SK-N-SH treated with all-trans-retinoic acid at 6 μM for 48 hours (cell line): ENCODE results near the gene TWIST2.

ENCODE experiments used
- ATAC-seq: fragments of 200-7000 bp; cut with Tn5 transposase; 3 replicates; pipeline ENCODE4 v1.9.1; 2020; ENCODE audit warnings: mild to moderate bottlenecking, moderate library complexity
- ARNTL ChIP-seq: fragments of 450-650 bp; formaldehyde crosslinking; IDR thresholded peaks from 2 replicates; pipeline ENCODE4 v1.5.0; 2020; ENCODE audit warnings: low read depth, mild to moderate bottlenecking, moderate library complexity, borderline replicate concordance
- CSDC2 ChIP-seq: fragments of 250-450 bp; sonication (Bioruptor Pico); IDR thresholded peaks from 2 replicates; pipeline ENCODE4 v1.5.0; 2020; ENCODE audit warnings: mild to moderate bottlenecking, moderate library complexity
- ESRRG ChIP-seq: fragments of 250-450 bp; sonication (Bioruptor Pico); IDR thresholded peaks from 2 replicates; pipeline ENCODE4 v1.6.1; 2021; ENCODE audit warnings: mild to moderate bottlenecking
- GLIS3 ChIP-seq: fragments of 250-450 bp; sonication (Bioruptor Pico); IDR thresholded peaks from 2 replicates; pipeline ENCODE4 v1.5.0; 2020; ENCODE audit warnings: mild to moderate bottlenecking, moderate library complexity
- ISL1 ChIP-seq: fragments of 250-450 bp; sonication (Bioruptor Pico); IDR thresholded peaks from 2 replicates; pipeline ENCODE4 v2.1.2; 2022; ENCODE audit warnings: mild to moderate bottlenecking, moderate library complexity
- OSR1 ChIP-seq: fragments of 250-450 bp; sonication (Bioruptor Pico); IDR thresholded peaks from 2 replicates; pipeline ENCODE4 v1.8.0; 2022; ENCODE audit warnings: moderate library complexity, mild to moderate bottlenecking, inconsistent platforms
- PATZ1 ChIP-seq: fragments of 250-450 bp; sonication (Bioruptor Pico); IDR thresholded peaks from 2 replicates; pipeline ENCODE4 v1.8.0; 2020; ENCODE audit warnings: mild to moderate bottlenecking, moderate library complexity, borderline replicate concordance
- PPARA ChIP-seq: fragments of 250-450 bp; sonication (Bioruptor Pico); IDR thresholded peaks from 2 replicates; pipeline ENCODE4 v1.5.0; 2020; ENCODE audit warnings: mild to moderate bottlenecking, borderline replicate concordance
- RARB ChIP-seq: fragments of 250-450 bp; sonication (Bioruptor Pico); IDR thresholded peaks from 2 replicates; pipeline ENCODE4 v1.8.0; 2021; ENCODE audit warnings: mild to moderate bottlenecking, moderate library complexity
- SNAI2 ChIP-seq: fragments of 250-450 bp; sonication (Bioruptor Pico); IDR thresholded peaks from 2 replicates; pipeline ENCODE4 v1.5.0; 2020; ENCODE audit warnings: mild to moderate bottlenecking, moderate library complexity
- TCF4 ChIP-seq: fragments of 250-450 bp; sonication (Bioruptor Pico); IDR thresholded peaks from 2 replicates; pipeline ENCODE4 v1.8.0; 2021; ENCODE audit warnings: mild to moderate bottlenecking, moderate library complexity, borderline replicate concordance
- TOX ChIP-seq: fragments of 250-450 bp; sonication (Bioruptor Pico); IDR thresholded peaks from 2 replicates; pipeline ENCODE4 v1.8.0; 2021; ENCODE audit warnings: mild to moderate bottlenecking, moderate library complexity, borderline replicate concordance
- ZNF565 ChIP-seq: fragments of 450-650 bp; formaldehyde crosslinking; conservative IDR thresholded peaks from 2 replicates; pipeline ENCODE4 v1.5.0; 2020; ENCODE audit warnings: low read depth, mild to moderate bottlenecking, moderate library complexity
- TF ChIP-seq, protein P1 (sequence below): fragments of 250-450 bp; sonication (Bioruptor Pico); IDR thresholded peaks from 2 replicates; pipeline ENCODE4 v1.5.0; 2020; ENCODE audit warnings: mild to moderate bottlenecking, moderate library complexity
- TF ChIP-seq, protein P2 (sequence below): fragments of 250-450 bp; sonication (Bioruptor Pico); IDR thresholded peaks from 2 replicates; pipeline ENCODE4 v1.5.1; 2020; ENCODE audit warnings: low read depth, mild to moderate bottlenecking, moderate library complexity
- TF ChIP-seq, protein P3 (sequence below): fragments of 250-450 bp; sonication (Bioruptor Pico); IDR thresholded peaks from 2 replicates; pipeline ENCODE4 v1.5.1; 2021; ENCODE audit warnings: mild to moderate bottlenecking, moderate library complexity

The TWIST2 gene

GRCh38 chr2:238911376-238912227 is 63.7 kb downstream of the TWIST2 start:
- TF ChIP-seq PATZ1 (no peak), ESRRG (CRISPR knock-in tag) (no peak), ISL1 (CRISPR knock-in tag) (no peak), PPARA (CRISPR knock-in tag) (no peak), TCF4 (CRISPR knock-in tag) (no peak), TOX (CRISPR knock-in tag) (no peak), CSDC2 (CRISPR knock-in tag) (no peak), RARB (CRISPR knock-in tag) (no peak)
- no peak for ATAC-seq

DNA sequence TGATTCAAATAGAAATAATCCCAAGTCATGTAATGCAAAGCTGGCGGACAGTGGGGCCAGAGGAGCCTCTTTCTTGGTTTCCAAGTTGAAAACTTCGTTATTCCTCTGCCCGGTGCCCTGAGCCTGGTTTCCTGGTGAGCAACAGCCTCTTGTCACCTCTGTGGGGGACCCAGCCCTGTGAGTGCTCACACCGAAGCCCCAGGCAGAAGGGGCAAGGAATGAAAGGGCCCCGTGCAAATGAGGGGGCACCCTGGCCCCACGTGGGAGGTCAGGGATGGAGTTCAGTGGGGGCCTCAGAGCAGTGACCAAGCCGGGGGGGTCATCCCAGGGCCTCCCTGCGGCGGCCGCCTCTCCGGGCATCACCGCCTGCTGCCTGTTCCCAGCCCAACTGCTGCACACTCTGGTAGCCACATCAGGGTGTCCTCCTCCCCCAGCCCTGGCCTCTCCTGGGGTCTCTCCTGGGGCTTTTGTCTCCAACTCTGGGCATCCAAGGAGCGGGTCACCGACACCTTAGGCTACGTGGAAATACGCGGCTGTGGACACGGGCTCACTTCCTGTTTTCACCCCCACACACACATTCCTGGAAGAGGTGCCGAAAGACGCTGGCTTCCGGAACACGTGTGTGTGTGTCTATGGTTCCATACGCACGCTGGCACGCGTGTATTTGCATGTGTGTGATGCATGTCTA is 64.5 kb downstream of the TWIST2 start:
- no peak for TF ChIP-seq ZNF565
- no peak for TF ChIP-seq ESRRG (CRISPR knock-in tag)
- TF ChIP-seq RARB (CRISPR knock-in tag) = no peak
- TF ChIP-seq OSR1 (CRISPR knock-in tag) = no peak
- TF ChIP-seq, protein P1, sequence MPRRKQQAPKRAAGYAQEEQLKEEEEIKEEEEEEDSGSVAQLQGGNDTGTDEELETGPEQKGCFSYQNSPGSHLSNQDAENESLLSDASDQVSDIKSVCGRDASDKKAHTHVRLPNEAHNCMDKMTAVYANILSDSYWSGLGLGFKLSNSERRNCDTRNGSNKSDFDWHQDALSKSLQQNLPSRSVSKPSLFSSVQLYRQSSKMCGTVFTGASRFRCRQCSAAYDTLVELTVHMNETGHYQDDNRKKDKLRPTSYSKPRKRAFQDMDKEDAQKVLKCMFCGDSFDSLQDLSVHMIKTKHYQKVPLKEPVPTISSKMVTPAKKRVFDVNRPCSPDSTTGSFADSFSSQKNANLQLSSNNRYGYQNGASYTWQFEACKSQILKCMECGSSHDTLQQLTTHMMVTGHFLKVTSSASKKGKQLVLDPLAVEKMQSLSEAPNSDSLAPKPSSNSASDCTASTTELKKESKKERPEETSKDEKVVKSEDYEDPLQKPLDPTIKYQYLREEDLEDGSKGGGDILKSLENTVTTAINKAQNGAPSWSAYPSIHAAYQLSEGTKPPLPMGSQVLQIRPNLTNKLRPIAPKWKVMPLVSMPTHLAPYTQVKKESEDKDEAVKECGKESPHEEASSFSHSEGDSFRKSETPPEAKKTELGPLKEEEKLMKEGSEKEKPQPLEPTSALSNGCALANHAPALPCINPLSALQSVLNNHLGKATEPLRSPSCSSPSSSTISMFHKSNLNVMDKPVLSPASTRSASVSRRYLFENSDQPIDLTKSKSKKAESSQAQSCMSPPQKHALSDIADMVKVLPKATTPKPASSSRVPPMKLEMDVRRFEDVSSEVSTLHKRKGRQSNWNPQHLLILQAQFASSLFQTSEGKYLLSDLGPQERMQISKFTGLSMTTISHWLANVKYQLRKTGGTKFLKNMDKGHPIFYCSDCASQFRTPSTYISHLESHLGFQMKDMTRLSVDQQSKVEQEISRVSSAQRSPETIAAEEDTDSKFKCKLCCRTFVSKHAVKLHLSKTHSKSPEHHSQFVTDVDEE (CRISPR knock-in tag) = no peak
- TF ChIP-seq, protein P2, sequence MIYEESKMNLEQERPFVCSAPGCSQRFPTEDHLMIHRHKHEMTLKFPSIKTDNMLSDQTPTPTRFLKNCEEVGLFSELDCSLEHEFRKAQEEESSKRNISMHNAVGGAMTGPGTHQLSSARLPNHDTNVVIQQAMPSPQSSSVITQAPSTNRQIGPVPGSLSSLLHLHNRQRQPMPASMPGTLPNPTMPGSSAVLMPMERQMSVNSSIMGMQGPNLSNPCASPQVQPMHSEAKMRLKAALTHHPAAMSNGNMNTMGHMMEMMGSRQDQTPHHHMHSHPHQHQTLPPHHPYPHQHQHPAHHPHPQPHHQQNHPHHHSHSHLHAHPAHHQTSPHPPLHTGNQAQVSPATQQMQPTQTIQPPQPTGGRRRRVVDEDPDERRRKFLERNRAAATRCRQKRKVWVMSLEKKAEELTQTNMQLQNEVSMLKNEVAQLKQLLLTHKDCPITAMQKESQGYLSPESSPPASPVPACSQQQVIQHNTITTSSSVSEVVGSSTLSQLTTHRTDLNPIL (CRISPR knock-in tag) = no peak
- TF ChIP-seq ISL1 (CRISPR knock-in tag) = no peak
- TF ChIP-seq CSDC2 (CRISPR knock-in tag) = no peak
- no peak for TF ChIP-seq GLIS3 (CRISPR knock-in tag)
- TF ChIP-seq, protein P3, sequence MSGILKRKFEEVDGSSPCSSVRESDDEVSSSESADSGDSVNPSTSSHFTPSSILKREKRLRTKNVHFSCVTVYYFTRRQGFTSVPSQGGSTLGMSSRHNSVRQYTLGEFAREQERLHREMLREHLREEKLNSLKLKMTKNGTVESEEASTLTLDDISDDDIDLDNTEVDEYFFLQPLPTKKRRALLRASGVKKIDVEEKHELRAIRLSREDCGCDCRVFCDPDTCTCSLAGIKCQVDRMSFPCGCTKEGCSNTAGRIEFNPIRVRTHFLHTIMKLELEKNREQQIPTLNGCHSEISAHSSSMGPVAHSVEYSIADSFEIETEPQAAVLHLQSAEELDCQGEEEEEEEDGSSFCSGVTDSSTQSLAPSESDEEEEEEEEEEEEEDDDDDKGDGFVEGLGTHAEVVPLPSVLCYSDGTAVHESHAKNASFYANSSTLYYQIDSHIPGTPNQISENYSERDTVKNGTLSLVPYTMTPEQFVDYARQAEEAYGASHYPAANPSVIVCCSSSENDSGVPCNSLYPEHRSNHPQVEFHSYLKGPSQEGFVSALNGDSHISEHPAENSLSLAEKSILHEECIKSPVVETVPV = no peak
- TF ChIP-seq TOX (CRISPR knock-in tag) = no peak
- TF ChIP-seq ARNTL (CRISPR knock-in tag) = no peak
- TF ChIP-seq PPARA (CRISPR knock-in tag) = no peak
- no peak for ATAC-seq

DNA sequence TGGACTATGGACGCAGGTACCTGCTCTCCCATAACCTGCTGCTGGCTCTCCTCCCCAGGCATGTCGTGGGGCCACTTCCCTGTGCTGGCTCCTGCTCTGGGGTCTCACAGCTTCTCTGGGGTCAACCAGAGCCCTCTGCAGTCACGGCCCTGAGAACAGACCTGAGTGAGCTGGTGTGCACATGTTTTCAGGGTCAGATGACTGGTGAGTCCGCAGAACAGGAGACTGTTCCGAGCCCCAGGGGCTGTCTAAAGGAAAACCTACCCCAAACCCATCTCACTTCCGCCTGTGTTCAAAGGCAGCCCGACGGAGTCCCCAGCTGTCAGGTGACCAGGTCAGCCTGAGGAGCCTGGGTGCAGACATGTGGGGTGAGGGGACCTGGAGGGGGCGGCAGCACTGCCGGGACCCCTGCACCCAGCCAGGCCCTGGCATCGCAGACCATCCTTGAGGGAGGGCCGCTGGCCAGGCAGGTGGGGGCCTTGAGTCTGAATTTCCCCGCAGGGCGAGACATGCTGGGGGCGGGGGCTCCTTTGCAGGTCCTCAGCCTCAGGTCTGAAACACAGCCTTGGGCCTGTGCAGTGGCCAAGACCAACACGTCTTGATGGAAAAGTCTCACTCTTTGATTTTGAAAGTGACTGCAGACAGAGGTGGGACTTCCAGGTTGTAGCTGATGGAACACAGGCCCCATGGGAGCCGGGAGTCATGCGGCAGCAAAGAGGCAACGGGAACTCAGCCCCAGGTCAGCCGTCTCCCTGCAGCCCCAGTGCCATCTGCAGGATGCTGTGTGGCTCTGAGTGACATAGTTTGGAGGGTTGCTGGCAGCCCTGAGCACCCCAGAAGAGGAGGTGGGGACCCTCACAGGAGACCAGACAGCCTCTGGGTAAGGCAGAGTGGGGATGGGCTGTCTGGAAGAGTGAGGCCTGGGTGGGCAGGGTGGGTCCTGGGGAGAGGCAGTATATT is 65.3 kb downstream of the TWIST2 start:
- TF ChIP-seq ARNTL (CRISPR knock-in tag) (no peak), SNAI2 (CRISPR knock-in tag) (no peak), GLIS3 (CRISPR knock-in tag) (no peak), TCF4 (CRISPR knock-in tag) (no peak)
- TF ChIP-seq, protein P1 (CRISPR knock-in tag) = no peak
- ATAC-seq = no peak; the same call in 2 of the 3 replicates
